Measurements from ENCODE around the gene TMC1.
"Not testable (repeated sequence)": the region's sequence is repeated elsewhere in the genome, so short reads cannot be mapped to it uniquely, and the experiment has no call there.

The TMC1 gene

DNA sequence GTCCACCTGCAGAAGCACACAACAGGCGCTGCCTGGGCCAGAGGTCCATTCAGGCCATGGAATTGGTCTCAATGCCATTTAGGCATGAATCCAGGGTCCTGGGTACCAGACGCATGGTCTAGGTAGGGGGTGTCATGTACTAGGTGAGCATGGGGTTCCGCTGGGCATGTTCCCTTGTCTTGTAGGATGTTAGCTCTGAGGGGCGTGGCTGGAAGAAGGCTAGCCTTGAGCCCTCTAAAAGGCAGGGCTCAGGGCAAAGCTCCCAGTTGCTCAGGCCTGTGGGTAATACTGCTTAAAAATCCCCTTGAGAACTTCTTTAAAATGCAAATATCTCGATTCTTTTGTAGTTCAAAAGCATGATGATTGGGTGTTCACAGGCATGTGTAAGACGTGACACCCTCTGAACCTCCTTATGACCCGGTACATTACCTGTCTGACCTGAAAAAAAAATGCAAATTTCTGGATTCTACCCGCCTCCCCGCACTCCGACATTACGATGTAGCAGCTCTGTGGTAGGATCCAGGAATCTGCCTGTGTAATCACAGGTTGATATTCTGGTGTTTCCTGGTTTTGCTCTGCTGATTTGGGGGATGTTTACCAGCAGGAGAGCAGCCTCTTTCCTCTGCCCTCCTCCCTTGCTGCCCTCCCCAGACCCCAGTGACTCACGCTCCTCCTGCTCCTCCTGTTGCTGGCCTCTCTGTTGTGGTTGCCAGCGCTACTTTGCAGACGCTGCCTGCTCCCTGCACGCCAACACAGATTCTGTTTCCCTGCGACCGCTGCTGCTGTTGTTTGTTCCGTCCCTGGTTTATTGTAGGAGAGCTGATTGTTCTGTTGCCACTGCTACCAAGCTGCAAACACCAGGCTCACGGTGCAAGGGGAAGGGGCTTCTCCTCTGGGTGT is 5.7 kb downstream of the TMC1 start:
- no peak for FAIRE-seq

DNA sequence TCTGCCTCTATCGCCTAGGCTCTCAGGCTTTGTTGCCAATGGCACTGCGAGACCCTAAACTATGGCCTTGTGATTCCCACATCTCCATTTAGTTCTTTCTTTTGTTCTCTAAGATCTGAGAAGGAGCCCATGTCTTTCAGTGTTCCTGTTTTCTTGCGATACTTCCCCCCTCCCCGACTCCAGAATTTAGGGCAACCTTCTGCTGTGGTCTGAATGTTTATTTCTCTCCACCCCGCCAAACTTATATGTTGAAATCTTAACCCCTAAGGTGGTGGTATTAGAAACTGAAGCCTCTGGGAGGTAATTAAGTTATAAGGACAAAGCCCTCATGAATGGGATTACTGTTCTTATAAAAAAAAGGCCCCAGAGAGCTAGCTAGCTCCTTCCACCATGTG is 6.4 kb downstream of the TMC1 start:
- FAIRE-seq, result no peak

DNA sequence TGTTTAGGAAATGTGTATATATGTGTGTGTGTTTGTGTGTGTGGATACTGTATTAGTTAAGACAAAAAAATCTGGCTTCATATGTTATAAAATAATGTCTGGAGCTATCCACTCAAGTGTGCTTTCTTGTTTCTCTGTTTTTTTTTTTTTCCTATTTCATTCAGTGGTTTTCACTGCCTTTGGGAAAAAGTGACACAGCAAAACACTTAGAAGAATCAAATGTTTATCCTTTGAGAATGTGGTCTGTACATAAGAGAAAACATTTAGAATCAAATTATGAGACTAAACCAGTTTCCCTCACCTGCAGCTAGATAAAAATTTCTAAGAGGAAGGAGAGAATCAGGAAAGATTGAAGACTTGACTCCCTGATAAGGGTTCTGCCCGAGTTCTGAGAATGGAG is 8.1 kb downstream of the TMC1 start:
- FAIRE-seq, result no peak

DNA sequence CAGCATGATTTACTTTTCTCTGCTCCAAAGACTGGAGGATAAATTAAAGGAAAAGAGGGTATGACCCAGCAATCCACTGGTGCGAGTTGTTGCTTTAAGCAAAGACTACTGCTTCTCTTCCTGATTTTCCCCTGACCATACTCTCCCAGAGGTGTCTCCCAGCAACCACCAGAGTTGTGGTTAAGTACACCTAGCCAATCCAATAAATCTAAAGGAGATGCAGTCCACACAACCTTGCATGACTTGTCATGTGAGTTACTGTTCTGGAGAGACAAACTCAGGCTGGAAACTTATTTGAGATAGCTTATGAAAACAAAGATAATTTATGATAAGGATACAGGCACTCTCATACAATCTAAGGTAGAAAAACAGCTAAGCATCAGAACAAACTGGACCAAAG is 11.9 kb downstream of the TMC1 start:
- no peak for FAIRE-seq

DNA sequence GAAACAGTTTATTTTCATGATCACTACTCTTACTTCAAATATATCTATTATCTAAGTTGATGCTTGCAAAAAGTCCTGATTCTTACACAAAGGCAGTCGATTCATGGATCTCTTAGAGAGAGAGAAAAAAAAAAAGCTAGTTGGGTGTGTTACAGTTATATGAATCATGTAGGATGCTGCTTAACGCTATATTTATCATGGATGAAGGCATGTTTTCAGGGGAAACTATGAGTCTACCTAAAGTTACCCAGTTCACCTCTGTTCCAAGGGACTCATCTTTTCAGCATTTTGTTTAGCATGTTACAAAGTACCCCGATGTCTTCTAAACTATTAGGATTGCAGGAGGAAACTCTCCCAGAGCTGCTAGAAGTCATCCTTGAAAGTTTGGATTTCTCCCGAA is 13.5 kb downstream of the TMC1 start:
- FAIRE-seq, result no peak

DNA sequence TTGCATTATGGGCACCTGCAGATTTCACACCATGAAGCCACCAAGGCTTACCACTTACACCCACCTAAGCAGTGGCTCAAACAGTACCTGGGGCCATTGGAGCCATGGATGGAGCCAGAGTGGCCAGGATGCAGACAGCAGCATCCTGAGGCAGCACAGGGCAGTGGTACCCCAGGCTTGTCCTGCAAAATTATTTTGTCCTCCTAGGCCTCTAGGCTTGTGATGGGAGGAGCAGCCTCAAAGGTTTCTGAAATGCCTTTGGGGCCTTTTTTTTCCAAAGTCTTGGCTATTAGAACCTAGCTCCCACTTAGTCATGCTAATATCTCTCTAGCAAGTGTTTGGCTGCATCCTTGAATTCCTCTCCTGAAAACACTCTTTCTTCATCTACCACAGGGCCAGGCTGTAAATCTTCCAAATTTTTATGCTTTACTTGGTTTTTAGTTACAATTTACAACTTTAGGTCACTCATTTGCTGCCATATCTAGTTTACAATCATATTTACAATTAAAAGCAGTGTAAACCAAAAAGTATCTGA is 15.7 kb downstream of the TMC1 start:
- no peak for FAIRE-seq

DNA sequence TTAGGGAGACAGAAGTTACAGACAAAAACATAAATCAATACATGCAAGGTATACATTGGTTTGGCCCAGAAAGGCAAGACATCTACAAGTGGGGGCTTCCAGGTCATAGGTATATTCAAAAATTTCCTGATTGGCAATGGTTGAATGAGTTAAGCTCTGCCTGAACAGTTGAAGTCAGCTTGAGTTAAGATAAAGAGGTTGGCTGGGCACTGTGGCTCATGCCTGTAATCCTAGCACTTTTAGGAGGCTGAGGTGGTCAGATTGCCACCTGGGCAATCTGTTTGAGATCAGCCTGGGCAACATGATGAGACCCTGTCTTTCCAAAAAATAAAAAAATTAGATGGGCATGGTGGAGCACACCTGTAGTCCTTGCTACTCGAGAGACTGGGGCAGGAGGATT is 16.3 kb downstream of the TMC1 start:
- no peak for FAIRE-seq

DNA sequence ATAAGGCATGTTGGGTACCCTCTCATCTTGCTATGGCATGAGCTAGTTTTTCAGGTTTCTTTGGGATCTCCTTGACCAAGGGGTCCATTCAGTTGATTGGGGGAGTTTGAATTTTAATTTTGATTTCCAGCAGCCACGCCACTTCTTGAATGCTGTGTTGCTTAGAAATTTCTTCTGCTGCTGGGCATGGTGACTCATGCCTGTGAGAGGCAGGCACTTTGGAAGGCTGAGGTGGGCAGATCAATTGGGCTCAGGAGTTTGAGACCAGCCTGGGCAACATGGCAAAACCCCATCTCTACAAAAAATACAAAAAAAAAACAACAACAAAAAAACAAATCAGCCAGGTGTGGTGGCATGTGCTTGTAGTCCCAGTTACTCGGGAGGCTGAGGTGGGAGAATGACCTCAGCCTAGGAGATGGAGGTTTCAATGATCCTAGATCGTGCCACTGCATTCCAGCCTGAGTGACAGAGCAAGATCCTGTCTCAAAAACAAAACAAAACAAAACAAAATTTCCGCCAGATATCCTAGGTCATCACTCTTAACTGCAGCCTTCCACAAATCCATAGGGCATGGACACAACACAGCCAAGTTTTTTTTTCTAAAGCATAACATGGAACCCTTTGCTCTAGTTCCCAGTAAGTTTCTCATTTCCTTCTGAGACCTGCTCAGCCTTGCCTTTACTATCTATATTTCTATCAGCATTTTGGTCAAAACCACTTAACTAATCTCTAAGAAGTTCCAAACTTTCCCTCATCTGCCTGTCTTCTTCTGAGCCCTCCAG is 17.7 kb downstream of the TMC1 start:
- FAIRE-seq, result no peak

DNA sequence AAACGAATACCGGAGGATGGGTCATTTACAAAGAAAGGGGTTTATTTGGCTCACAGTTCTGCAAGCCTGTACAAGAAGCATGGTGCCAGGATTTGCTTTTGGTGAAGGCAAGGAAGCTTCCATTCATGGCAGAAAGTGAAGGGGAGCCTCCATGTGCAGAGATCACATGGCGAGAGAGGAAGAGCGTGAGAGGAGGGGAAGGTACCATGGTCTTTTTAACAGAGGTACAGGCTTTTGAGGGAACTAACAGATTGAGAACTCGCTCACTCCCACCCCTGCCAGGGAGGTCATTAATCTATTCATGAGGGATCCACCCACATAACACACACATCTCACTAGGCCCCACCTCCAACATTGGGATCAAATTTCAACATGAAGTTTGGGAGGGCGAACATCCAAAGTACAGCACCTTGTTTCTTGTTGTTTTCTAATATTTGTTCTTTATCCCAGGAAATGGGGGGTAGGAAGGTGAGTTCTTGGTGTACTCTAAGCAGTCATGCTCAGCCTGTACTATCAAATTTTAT is 18.5 kb downstream of the TMC1 start:
- FAIRE-seq, result no peak

DNA sequence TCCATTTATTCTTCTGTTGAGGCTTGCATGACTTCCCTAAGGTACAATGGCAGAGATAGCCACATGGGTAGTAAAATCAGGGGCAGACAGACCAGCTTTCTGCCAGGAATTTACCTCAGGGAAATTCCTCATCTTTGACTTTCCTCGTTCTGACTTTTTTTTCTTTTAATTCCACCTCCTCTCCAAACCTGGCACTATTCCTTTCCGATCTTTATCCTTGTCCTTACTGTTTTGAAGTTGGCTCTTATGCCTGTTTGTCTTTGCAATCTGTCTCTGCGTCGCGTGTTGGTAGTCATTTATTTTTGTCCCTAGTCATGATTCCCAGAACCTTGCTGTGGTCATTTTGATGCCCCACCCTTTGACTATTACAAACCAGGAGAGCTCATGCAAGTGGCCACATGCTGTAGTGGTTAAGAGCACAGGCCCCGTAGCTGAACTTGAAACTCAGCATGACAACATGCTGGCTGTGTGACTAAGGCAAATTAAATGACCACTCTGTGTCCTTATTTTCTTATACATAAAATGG is 19.0 kb downstream of the TMC1 start:
- FAIRE-seq, result no peak

DNA sequence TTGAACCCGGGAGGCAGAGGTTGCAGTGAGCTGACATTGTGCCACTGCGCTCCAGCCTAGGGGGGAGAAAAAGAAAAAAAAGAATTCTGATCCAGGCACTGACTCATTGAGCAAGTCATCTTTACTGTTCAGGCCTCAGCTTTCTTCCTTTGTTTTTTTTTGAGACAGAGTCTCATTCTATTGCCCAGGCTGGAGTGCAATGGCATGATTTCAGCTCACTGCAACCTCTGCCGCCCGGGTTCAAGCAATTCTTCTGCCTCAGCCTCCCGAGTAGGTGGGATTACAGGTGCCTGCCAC is 21.1 kb downstream of the TMC1 start:
- not testable (repeated sequence) for FAIRE-seq

DNA sequence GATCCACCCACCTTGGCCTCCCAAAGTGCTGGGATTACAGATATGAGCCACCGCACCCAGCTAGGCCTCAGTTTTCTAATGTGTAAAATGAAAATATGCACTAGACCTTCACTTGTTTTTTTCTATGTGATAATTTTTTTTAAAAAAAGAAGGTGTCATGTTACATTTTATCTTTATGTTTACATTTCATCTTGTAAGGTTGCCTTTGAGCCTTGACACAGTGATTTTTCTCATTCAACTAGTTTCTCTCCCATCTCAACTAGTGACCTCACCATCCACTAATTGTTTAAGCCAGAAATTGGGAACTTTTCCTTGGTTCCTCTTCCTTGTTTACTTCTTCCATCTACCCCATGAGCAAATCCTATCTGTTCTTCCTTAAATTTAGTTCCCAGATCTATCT is 21.5 kb downstream of the TMC1 start:
- no peak for FAIRE-seq

DNA sequence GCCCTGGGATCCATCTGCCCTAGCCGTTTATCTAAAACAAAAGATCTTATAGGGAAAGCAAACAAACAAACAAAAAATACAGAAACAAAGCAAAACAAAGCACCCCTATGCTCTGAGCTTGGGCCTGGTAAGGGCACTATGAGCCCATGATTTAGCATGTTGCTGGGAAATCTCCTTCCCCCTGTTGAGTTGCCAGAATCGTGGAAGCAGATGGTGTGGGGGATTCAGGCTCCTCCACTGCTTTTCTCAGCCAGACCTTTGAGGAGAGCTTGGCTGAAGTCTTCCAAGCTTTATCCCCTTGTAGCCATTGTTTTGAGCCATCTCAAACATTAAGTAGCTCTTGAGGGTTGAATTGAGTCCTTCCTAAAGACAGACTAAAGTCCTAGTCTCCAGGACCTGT is 29.9 kb downstream of the TMC1 start:
- FAIRE-seq, result no peak

DNA sequence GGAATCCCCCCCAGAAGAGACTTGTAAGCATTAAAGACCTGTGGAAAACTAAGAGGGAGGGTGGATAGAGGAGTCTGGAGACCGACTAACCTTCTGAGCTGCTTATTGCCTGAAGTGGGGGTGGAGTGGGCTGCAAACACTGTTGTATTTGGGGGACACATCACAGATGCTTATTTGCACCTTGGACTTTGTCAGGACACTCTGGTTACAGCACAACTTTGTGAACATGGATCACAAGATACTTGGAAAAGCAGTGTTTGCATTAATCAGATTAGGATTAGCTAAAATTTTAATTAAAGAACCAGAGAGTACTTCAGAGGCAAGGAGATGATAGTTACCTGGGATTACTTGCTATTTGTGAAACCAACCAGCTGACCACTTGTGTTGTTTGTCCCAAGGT is 30.9 kb downstream of the TMC1 start:
- no peak for FAIRE-seq

DNA sequence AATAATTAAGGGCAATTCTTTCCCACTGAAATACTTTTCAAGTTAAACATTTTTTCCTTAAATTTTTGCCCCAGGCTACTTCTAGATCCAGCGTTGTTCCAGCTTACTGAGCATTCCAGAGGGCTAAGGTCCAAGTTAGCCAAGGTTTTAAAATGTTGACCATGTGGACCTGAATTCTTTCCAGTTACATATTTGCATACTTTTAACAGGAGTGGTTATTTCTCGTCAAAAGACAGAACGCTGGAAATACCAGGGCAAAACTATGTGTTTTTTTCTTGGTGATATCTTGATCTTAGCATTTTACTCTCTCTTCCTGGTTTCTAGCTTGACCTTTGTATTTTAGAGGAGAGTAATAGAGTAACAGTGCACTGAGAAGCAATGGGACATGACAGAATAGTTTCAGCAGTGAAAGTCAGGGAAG is 32.8 kb downstream of the TMC1 start:
- FAIRE-seq, result no peak

DNA sequence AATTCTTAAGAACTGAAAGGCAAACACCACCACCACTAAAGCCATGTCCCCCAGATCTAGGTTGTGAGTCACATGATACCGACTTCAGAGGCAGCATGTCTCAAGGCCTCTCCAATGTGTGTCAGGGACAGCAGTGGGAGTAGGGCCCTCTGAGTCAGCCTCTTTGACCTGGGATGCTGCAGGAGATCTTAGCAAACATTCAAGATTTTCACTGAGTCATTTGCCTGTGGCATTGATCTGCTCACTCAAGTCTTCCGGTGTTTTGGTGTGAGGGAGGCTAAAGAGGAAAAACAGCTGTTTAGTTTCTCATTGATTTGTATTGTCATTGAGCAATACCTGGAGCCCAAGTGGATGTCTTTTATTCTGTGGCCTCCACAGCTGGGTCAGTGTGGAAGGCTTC is 36.1 kb downstream of the TMC1 start:
- FAIRE-seq, result no peak

DNA sequence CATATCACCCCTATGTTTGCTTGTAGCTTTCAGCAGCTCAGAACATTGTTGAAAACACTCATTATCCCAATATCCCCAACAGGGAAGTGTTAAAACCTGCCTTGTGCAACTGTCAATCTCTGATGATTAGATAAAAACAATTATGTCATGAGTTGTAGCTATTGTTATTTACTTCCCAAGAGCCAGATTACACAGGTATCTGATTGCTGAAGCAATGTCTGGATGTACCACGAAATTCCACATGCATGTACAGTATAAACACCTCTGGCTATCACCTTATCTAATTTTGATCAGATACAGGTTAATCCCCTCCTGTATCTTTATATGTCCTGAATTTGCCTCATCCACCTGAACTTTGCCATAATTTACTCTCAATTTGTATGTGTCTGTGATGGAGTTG is 38.7 kb downstream of the TMC1 start:
- no peak for FAIRE-seq

DNA sequence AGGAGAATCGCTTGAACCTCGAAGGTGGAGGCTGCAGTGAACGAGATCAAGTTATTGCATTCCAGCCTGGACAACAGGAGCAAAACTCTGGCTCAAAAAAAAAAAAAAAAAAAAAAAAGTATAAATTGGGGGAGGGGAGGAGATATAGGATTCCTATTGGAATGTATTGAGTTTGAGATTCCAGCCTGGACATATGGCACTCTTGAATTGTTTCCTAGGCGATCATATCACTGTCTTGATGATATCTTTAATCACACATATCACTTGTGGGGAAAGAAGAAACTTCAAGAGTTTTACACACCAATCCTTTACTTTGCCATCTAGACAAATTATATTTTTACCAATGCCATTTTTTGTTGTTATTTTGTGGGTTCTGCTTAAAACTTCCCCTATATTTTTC is 42.4 kb downstream of the TMC1 start:
- FAIRE-seq, result no peak

DNA sequence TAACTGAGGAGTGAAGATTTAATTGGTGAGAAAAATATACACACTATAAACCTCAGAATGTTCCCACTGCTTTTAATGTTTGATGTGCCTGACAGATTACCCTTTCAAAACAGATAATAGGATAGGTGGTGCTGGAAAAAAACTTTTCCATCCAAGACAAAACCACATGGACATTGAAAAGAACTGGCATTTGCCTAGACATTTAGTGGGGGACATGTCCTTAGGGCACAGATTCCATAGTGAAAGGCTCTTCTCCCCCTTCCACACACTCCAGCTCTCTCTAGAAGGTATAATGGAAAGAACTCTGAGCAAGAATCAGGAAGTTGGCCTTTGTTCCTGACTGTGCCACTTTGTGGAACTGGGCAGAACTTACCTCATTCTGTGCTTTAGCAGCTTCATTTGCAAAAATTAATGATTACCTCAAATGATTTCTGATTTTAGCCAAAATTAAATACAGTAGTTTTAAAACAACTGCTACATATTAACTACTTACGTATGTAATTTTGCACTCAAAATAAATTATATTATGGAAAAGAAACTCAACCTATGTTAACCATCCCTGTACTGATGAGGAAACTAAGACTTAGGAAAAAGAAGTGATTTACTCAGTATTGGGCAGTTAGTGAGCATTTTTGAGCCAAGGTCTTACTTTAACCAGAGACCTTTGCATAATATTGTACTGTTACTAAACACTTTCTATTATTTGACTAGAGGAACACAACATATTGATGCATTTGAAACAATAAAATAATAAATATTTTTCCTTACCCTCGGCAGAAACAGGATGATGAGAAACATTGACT is 43.3 kb downstream of the TMC1 start:
- FAIRE-seq, result no peak

DNA sequence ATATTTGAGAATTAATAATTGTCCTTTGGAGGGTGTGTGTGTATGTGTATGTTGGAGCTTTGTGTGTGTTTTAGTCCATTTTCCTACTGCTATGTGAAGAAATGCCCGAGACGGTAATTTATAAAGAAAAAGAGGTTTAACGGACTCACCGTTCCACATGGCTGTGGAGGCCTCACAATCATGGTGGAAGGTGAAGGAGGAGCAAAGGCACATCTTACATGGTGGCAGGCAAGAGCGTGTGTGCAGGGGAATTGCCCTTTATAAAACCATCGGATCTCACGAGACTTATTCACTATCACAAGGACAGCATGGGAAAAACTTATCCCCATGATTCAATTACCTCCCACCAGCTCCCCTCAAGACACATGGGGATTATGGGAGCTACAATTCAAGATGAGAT is 44.1 kb downstream of the TMC1 start:
- no peak for FAIRE-seq

DNA sequence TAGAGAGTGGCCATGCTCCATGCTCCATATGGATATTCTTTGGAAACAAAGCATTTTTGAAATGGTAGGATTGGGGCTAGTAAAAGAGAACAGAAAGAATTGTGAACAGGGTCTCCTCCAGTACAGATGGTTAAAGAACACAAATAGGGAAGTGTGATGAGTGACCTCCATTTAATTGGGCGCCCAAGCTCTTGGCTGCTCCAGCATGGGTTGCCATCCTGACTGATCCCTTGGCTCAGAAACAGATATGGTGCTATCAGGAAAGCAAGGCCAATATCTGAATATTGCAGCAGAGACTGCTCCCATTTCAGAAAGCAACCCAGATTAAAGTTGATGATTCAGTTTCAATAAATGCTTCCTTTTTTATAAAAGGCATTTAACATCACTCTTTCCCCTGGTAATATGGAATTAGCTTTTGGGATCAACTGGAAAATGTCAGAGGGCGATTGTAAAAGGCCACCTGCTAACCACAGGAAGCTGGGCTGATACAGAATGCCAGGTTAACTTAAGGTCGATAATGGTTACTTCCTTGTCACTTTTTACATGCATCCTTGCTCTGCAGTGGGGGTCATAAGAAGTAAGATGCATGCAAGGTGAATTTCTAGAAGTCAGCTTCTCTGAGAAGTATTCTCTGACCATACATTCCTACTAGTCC is 52.9 kb downstream of the TMC1 start:
- no peak for FAIRE-seq

DNA sequence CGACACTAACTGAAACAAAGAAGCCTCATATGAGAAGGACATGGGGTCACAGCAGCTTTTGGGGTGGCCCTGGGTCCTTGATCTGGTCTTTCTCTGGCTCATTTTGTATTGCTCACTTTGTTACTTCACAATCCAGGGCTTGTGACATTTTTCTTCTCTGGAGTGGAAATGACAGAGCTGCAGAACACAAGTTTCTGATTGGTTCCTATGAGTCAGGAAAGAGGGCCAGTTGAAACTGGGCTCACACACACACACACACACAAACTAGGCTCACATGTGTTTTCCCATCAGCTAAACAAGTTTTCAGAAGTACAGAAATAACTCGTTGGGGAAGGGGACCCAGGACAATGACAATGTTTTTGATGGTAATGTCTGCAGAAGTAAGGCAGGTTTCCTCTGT is 54.3 kb downstream of the TMC1 start:
- no peak for FAIRE-seq

Data from A204.1 (cell line).